Activated B cell treated with CpG ODN at 0.5 μM for 24 hours (primary cell): ENCODE data around the gene WEE2. TPM values are rescaled to one million over a fixed set of nuclear protein-coding genes. Genes with fewer than 3 reads are reported as not detected.

Experiments used
- ATAC-seq: fragments of 200-7000 bp; cut with Tn5 transposase; one replicate; pipeline ENCODE4 v1.10.0; 2021; ENCODE audit warnings: low read depth, mild to moderate bottlenecking, moderate library complexity
- CTCF ChIA-PET: fragments of 350-600 bp; sonication (Branson Sonifier 250); formaldehyde crosslinking; loops from one replicate; lab custom pipeline; 2021; ENCODE audit warnings: antibody characterized with exemption; lab: Charles Lee
- POLR2A ChIA-PET: fragments of 350-600 bp; sonication (Branson Sonifier 250); formaldehyde crosslinking; loops from one replicate; lab custom pipeline; 2021; ENCODE audit warnings: antibody characterized with exemption; lab: Charles Lee
- DNase-seq: peaks from one replicate; pipeline ENCODE4 v3.0.0; 2022
- H3K27ac Mint-ChIP-seq: one replicate; pipeline ENCODE4 v1.8.0; 2020; ENCODE audit warnings: mixed read lengths
- H3K27me3 Mint-ChIP-seq: one replicate; pipeline ENCODE4 v1.8.0; 2021; ENCODE audit warnings: mixed read lengths
- H3K36me3 Mint-ChIP-seq: one replicate; pipeline ENCODE4 v1.8.0; 2021; ENCODE audit warnings: low read depth, mixed read lengths
- H3K4me1 Mint-ChIP-seq: one replicate; pipeline ENCODE4 v1.8.0; 2021; ENCODE audit warnings: mixed read lengths
- H3K4me3 Mint-ChIP-seq: one replicate; pipeline ENCODE4 v1.8.0; 2020; ENCODE audit warnings: mild to moderate bottlenecking, mixed read lengths
- H3K9me3 Mint-ChIP-seq: one replicate; pipeline ENCODE4 v1.8.0; 2020; ENCODE audit warnings: mixed read lengths
- CTCF ChIP-seq: fragments of 200-600 bp; IDR thresholded peaks from one replicate; pipeline ENCODE4 v1.8.0; 2022; ENCODE audit warnings: antibody characterized with exemption, mild to moderate bottlenecking
- intact Hi-C: fragments of 100-400 bp; cut with micrococcal nuclease; formaldehyde crosslinking; loops from one replicate; pipeline ENCODE4 v1.15.1; 2024
- total RNA-seq: library from RNA; stranded (reverse); gene quantifications from 2 replicates; pipeline ENCODE4 v1.2.3, GENCODE V29; 2022

The WEE2 gene
- total RNA-seq, 1 donor from 2014 or later, result not detected

- H3K9me3 Mint-ChIP-seq, result no peaks in the 10 kb centered on the region
- intact Hi-C loops, result no loop called here
- peaks cover 80% of the 10 kb centered on the region for H3K36me3 Mint-ChIP-seq
These were observed 42.7 kb upstream of the WEE2 start for GRCh38 chr7:141665208-141666035.

GRCh38 chr7:141666071-141666470, 42.1 kb upstream of the WEE2 start:
- peaks cover 5% of the 10 kb centered on the region for H3K4me1 Mint-ChIP-seq

More at GRCh38 chr7:141665208-141666035, 42.7 kb upstream of the WEE2 start:
- no peaks in the 10 kb centered on the region for H3K27me3 Mint-ChIP-seq
- ChIA-PET POLR2A (no interaction called here), CTCF (no interaction called here)
- DNase-seq, result no peak
- peaks cover 8% of the 10 kb centered on the region for H3K4me1 Mint-ChIP-seq
- ATAC-seq, result no peak
- peak overlapping the region; percentile 10 for H3K27ac Mint-ChIP-seq
- H3K4me3 Mint-ChIP-seq, result no peak overlapping the region
- TF ChIP-seq CTCF, result no peak

GRCh38 chr7:141668853-141669252, 39.3 kb upstream of the WEE2 start:
- Mint-ChIP-seq H3K4me3 (no peak overlapping the region), H3K9me3 (no peaks in the 10 kb centered on the region), H3K36me3 (peaks cover 75% of the 10 kb centered on the region), H3K4me1 (no peaks in the 10 kb centered on the region), H3K27me3 (no peaks in the 10 kb centered on the region), H3K27ac (no peak overlapping the region)
- CTCF ChIA-PET, result no interaction called here
- ATAC-seq (no peak), DNase-seq (no peak)
- intact Hi-C loops, result no loop called here
- POLR2A ChIA-PET, result no interaction called here
- TF ChIP-seq CTCF, result no peak

More at GRCh38 chr7:141666071-141666470, 42.1 kb upstream of the WEE2 start:
- peaks cover 81% of the 10 kb centered on the region for H3K36me3 Mint-ChIP-seq
- ATAC-seq (no peak), DNase-seq (no peak)
- no peak overlapping the region for H3K4me3 Mint-ChIP-seq
- ChIA-PET CTCF (interaction anchor here (1.3 kb wide), 1 partner anchor 12 kb away, joined by 3 read pairs; no protein-coding TSS in a partner anchor), POLR2A (no interaction called here)
- no peaks in the 10 kb centered on the region for H3K9me3 Mint-ChIP-seq
- TF ChIP-seq CTCF, result no peak
- peak overlapping the region; percentile 10 for H3K27ac Mint-ChIP-seq
- intact Hi-C loops, result no loop called here
- H3K27me3 Mint-ChIP-seq, result no peaks in the 10 kb centered on the region

GRCh38 chr7:141671705-141672496, 36.3 kb upstream of the WEE2 start:
- Mint-ChIP-seq H3K27me3 (no peaks in the 10 kb centered on the region), H3K4me1 (peaks cover 16% of the 10 kb centered on the region), H3K27ac (peak overlapping the region; percentile 53), H3K36me3 (peaks cover 57% of the 10 kb centered on the region), H3K9me3 (no peaks in the 10 kb centered on the region), H3K4me3 (no peak overlapping the region)
- CTCF ChIA-PET, result no interaction called here
- TF ChIP-seq CTCF, result no peak
- DNase-seq, result no peak
- ATAC-seq, result no peak
- intact Hi-C loops, result no loop called here
- POLR2A ChIA-PET, result no interaction called here

- Mint-ChIP-seq H3K9me3 (no peaks in the 10 kb centered on the region), H3K4me3 (no peak overlapping the region), H3K36me3 (peaks cover 52% of the 10 kb centered on the region), H3K27ac (no peak overlapping the region), H3K27me3 (no peaks in the 10 kb centered on the region), H3K4me1 (peaks cover 16% of the 10 kb centered on the region)
- DNase-seq, result no peak
- no peak for TF ChIP-seq CTCF
- CTCF ChIA-PET, result interaction anchor here (1.4 kb wide), 1 partner anchor 19 kb away, joined by 5 read pairs; no protein-coding TSS in a partner anchor
- intact Hi-C loops, result no loop called here
- no peak for ATAC-seq
- POLR2A ChIA-PET, result no interaction called here
These were observed 34.8 kb upstream of the WEE2 start for GRCh38 chr7:141673346-141673745.
